GM23338 (cell line): Measurements from ENCODE around the gene RPL28. TPM values are rescaled to one million over a fixed set of nuclear protein-coding genes. Genes with fewer than 3 reads are reported as not detected.

Experiments used
- ATAC-seq: fragments of 200-7000 bp; cut with Tn5 transposase; 3 replicates; pipeline ENCODE4 v1.9.1; 2020
- DNase-seq: peaks from one replicate; pipeline ENCODE4 v3.0.0-alpha.2; 2015; ENCODE audit warnings: low spot score
- H2AFZ ChIP-seq: fragments of 200-600 bp; sonication (generic); 2 replicates; pipeline ENCODE4 v1.8.0; 2016; ENCODE audit warnings: antibody characterized with exemption, mild to moderate bottlenecking, moderate library complexity
- H3F3A ChIP-seq: fragments of 200-600 bp; sonication (generic); replicated peaks from 2 replicates; pipeline ENCODE4 v1.8.0; 2017; ENCODE audit warnings: antibody characterized with exemption, mixed run types, low read depth
- H3K27ac ChIP-seq: fragments of 200-600 bp; sonication (generic); 2 replicates; pipeline ENCODE4 v1.6.1; 2016; ENCODE audit warnings: low read depth
- H3K27me3 ChIP-seq: fragments of 200-600 bp; sonication (generic); 2 replicates; pipeline ENCODE4 v1.8.0; 2016; ENCODE audit warnings: mild to moderate bottlenecking, mixed run types, moderate library complexity; ENCODE audit not compliant: insufficient read depth
- H3K36me3 ChIP-seq: fragments of 200-600 bp; sonication (generic); 2 replicates; pipeline ENCODE4 v1.8.0; 2016; ENCODE audit warnings: mild to moderate bottlenecking; ENCODE audit not compliant: insufficient read depth
- H3K4me1 ChIP-seq: fragments of 200-600 bp; sonication (generic); 2 replicates; pipeline ENCODE4 v1.8.0; 2016; ENCODE audit warnings: mild to moderate bottlenecking, moderate library complexity; ENCODE audit not compliant: insufficient read depth
- H3K4me2 ChIP-seq: fragments of 200-600 bp; sonication (generic); 2 replicates; pipeline ENCODE4 v1.7.1; 2017; ENCODE audit warnings: mixed run types
- H3K4me3 ChIP-seq: fragments of 200-600 bp; sonication (generic); 2 replicates; pipeline ENCODE4 v1.6.1; 2016; ENCODE audit warnings: mixed run types
- H3K79me2 ChIP-seq: fragments of 200-600 bp; sonication (generic); replicated peaks from 2 replicates; pipeline ENCODE4 v1.8.0; 2017; ENCODE audit warnings: mild to moderate bottlenecking; ENCODE audit not compliant: insufficient read depth
- H3K9me2 ChIP-seq: fragments of 200-600 bp; sonication (generic); 2 replicates; pipeline ENCODE4 v1.8.0; 2017; ENCODE audit not compliant: insufficient read depth
- H4K20me1 ChIP-seq: fragments of 200-600 bp; sonication (generic); replicated peaks from 2 replicates; pipeline ENCODE4 v1.8.0; 2017; ENCODE audit warnings: mild to moderate bottlenecking; ENCODE audit not compliant: insufficient read depth
- H3K27ac Mint-ChIP-seq: 2 replicates; pipeline ENCODE4 v1.8.0; 2020; ENCODE audit warnings: inconsistent platforms, mild to moderate bottlenecking, moderate library complexity, mixed read lengths
- H3K27me3 Mint-ChIP-seq: 3 replicates; pipeline ENCODE4 v1.8.0; 2022; ENCODE audit warnings: low read depth, mild to moderate bottlenecking, moderate library complexity, mixed read lengths, inconsistent platforms; ENCODE audit not compliant: insufficient read depth, poor library complexity
- H3K36me3 Mint-ChIP-seq: 3 replicates; pipeline ENCODE4 v1.8.0; 2021; ENCODE audit warnings: low read depth, mild to moderate bottlenecking, inconsistent platforms, moderate library complexity, mixed read lengths
- H3K4me1 Mint-ChIP-seq: 3 replicates; pipeline ENCODE4 v1.8.0; 2020; ENCODE audit warnings: mild to moderate bottlenecking, inconsistent platforms, mixed read lengths
- H3K4me3 Mint-ChIP-seq: 3 replicates; pipeline ENCODE4 v1.8.0; 2021; ENCODE audit warnings: moderate library complexity, mild to moderate bottlenecking, inconsistent platforms, mixed read lengths
- H3K9me3 Mint-ChIP-seq: 3 replicates; pipeline ENCODE4 v1.8.0; 2020; ENCODE audit warnings: moderate library complexity, mild to moderate bottlenecking, inconsistent platforms, mixed read lengths
- EZH2 ChIP-seq: fragments of 200-600 bp; sonication (generic); IDR thresholded peaks from one replicate; pipeline ENCODE4 v1.8.0; 2017; ENCODE audit warnings: antibody characterized with exemption, mild to moderate bottlenecking, low read depth; ENCODE audit not compliant: unreplicated experiment
- NANOG ChIP-seq: IDR thresholded peaks from 2 replicates; pipeline ENCODE4 v1.6.1; 2016; ENCODE audit warnings: antibody characterized with exemption, borderline replicate concordance
- POLR2AphosphoS5 ChIP-seq: IDR thresholded peaks from 2 replicates; pipeline ENCODE4 v1.6.1; 2016; ENCODE audit warnings: antibody characterized with exemption, low read depth
- STAT1 ChIP-seq: IDR thresholded peaks from one replicate; pipeline ENCODE4 v1.6.1; 2016; ENCODE audit warnings: antibody characterized with exemption; ENCODE audit not compliant: unreplicated experiment
- ZNF331 ChIP-seq: fragments of 250-450 bp; sonication (Bioruptor Pico); IDR thresholded peaks from 2 replicates; pipeline ENCODE4 v1.5.0; 2020; ENCODE audit warnings: low read depth, mild to moderate bottlenecking, moderate library complexity
- polyA plus RNA-seq: library from polyadenylated mRNA; unstranded; fragments of >200 nt; fragmentation: Nextera tagmentation; extraction: Ambion mirVana; gene quantifications from 2 replicates; pipeline ENCODE4 v1.2.1, GENCODE V29; 2016
- total RNA-seq: library from RNA; depleted of rRNA; stranded (reverse); fragments of >200 nt; shearing (Covaris generic); gene quantifications from 2 replicates; pipeline ENCODE4 v1.2.3, GENCODE V29; 2014
- TF ChIP-seq, protein P1 (sequence below): fragments of 250-450 bp; sonication (Bioruptor Pico); IDR thresholded peaks from 2 replicates; pipeline ENCODE4 v1.5.0; 2020; ENCODE audit warnings: mild to moderate bottlenecking, moderate library complexity
- TF ChIP-seq, protein P2 (sequence below), 2 experiments: fragments of 200-600 bp in 1 of 2; sonication (generic) in 1 of 2; conservative IDR thresholded peaks; 2 replicates each; pipeline versions ENCODE4 v1.5.1 to v1.6.1; 2016 to 2017; ENCODE audit warnings: antibody characterized with exemption in 2 of 2, low read depth in 2 of 2, mild to moderate bottlenecking in 2 of 2, moderate library complexity in 1 of 2

The RPL28 gene
- total and polyA plus RNA-seq, 2 experiments from 2014 or later: 737 to 1,528 TPM

DNA sequence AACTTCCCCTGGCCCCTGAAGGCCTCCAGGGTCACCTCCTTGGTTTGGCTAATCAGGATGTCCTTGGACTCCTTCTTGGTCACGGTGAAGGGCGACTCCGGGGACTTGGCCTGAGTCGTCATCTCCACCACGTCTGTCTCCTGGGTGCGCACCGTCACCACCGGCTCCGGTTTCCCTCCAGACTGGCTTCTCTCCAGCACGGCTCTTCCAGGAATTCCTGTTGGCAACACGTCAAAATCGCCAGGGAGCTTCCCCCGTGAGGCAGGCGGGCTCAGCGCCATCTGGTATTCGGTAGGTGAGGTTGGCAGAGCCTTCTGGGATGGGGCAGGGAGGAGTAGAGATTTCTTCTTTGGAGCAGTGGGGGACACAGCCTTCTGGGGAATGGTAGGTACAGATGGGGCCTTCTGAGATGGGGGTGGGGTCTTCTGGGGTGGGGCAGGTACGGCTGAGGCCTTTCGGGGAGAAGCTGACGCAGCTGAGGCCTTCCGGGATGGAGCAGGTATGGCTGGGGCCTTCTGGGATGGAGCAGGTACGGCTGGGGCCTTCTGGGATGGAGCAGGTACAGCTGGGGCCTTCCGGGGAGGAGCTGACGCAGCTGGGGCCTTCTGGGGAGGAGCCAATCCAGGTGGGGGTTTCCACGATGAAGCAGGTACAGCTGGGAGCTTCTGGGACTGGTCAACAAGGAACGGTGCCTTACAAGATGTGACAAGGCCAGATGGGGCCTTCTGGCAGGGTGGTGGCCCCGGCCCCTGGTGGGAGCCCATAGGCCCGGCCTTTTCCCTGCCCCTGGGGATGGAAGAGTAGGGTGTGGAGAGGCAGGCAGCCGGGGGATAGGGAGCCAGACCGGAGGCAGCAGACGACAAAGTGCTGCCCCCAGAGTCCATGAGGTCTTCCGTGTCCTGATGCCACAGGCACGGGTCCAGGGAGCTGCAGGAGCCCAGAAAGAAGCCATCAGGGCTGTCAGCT lies 26.5 kb upstream of the RPL28 start (continued):
- TF ChIP-seq, protein P1, sequence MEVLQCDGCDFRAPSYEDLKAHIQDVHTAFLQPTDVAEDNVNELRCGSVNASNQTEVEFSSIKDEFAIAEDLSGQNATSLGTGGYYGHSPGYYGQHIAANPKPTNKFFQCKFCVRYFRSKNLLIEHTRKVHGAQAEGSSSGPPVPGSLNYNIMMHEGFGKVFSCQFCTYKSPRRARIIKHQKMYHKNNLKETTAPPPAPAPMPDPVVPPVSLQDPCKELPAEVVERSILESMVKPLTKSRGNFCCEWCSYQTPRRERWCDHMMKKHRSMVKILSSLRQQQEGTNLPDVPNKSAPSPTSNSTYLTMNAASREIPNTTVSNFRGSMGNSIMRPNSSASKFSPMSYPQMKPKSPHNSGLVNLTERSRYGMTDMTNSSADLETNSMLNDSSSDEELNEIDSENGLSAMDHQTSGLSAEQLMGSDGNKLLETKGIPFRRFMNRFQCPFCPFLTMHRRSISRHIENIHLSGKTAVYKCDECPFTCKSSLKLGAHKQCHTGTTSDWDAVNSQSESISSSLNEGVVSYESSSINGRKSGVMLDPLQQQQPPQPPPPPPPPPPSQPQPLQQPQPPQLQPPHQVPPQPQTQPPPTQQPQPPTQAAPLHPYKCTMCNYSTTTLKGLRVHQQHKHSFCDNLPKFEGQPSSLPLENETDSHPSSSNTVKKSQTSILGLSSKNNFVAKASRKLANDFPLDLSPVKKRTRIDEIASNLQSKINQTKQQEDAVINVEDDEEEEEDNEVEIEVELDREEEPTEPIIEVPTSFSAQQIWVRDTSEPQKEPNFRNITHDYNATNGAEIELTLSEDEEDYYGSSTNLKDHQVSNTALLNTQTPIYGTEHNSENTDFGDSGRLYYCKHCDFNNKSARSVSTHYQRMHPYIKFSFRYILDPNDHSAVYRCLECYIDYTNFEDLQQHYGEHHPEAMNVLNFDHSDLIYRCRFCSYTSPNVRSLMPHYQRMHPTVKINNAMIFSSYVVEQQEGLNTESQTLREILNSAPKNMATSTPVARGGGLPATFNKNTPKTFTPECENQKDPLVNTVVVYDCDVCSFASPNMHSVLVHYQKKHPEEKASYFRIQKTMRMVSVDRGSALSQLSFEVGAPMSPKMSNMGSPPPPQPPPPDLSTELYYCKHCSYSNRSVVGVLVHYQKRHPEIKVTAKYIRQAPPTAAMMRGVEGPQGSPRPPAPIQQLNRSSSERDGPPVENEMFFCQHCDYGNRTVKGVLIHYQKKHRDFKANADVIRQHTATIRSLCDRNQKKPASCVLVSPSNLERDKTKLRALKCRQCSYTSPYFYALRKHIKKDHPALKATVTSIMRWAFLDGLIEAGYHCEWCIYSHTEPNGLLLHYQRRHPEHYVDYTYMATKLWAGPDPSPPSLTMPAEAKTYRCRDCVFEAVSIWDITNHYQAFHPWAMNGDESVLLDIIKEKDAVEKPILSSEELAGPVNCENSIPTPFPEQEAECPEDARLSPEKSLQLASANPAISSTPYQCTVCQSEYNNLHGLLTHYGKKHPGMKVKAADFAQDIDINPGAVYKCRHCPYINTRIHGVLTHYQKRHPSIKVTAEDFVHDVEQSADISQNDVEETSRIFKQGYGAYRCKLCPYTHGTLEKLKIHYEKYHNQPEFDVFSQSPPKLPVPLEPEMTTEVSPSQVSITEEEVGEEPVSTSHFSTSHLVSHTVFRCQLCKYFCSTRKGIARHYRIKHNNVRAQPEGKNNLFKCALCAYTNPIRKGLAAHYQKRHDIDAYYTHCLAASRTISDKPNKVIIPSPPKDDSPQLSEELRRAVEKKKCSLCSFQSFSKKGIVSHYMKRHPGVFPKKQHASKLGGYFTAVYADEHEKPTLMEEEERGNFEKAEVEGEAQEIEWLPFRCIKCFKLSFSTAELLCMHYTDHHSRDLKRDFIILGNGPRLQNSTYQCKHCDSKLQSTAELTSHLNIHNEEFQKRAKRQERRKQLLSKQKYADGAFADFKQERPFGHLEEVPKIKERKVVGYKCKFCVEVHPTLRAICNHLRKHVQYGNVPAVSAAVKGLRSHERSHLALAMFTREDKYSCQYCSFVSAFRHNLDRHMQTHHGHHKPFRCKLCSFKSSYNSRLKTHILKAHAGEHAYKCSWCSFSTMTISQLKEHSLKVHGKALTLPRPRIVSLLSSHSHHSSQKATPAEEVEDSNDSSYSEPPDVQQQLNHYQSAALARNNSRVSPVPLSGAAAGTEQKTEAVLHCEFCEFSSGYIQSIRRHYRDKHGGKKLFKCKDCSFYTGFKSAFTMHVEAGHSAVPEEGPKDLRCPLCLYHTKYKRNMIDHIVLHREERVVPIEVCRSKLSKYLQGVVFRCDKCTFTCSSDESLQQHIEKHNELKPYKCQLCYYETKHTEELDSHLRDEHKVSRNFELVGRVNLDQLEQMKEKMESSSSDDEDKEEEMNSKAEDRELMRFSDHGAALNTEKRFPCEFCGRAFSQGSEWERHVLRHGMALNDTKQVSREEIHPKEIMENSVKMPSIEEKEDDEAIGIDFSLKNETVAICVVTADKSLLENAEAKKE (CRISPR knock-in tag): no peak
- TF ChIP-seq ZNF331 (CRISPR knock-in tag) (no peak), EZH2 (no peak), POLR2AphosphoS5 (no peak)
- TF ChIP-seq, protein P2, sequence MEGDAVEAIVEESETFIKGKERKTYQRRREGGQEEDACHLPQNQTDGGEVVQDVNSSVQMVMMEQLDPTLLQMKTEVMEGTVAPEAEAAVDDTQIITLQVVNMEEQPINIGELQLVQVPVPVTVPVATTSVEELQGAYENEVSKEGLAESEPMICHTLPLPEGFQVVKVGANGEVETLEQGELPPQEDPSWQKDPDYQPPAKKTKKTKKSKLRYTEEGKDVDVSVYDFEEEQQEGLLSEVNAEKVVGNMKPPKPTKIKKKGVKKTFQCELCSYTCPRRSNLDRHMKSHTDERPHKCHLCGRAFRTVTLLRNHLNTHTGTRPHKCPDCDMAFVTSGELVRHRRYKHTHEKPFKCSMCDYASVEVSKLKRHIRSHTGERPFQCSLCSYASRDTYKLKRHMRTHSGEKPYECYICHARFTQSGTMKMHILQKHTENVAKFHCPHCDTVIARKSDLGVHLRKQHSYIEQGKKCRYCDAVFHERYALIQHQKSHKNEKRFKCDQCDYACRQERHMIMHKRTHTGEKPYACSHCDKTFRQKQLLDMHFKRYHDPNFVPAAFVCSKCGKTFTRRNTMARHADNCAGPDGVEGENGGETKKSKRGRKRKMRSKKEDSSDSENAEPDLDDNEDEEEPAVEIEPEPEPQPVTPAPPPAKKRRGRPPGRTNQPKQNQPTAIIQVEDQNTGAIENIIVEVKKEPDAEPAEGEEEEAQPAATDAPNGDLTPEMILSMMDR (conservative IDR thresholded peaks at IDR 0.05; ENCODE audit: low read depth in 2 of 2): no peak

DNA sequence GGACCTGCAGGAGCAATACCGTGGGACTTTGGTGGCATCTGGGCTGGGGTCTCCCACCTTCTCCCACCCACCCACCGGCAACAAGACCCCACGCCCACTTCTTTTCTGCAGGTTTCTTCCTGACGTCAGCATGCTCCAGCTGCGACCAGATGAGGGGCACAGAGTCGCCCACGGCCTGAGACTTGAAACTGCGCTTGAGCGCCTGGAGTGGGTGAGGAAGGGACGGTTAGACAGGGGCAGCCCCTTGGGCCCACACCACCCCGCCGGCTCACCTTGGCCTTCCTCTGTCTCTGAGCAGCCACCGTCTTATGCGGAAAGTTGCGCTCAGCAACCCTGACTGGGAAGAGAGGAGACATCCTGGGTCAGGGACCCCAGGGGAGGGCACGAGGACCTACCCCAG lies 24.8 kb upstream of the RPL28 start:
- H3K27ac Mint-ChIP-seq: no peak overlapping the region
- Histone ChIP-seq H3K4me2 (no peak overlapping the region), H2AFZ (no peak overlapping the region), H3K9me2 (no peaks in the 10 kb centered on the region), H3F3A (peaks cover under 1% of the 10 kb centered on the region; the same call in 1 of the 2 replicates), H4K20me1 (no peaks in the 10 kb centered on the region), H3K27ac (no peak overlapping the region), H3K4me1 (no peaks in the 10 kb centered on the region), H3K79me2 (no peaks in the 10 kb centered on the region), H3K36me3 (no peaks in the 10 kb centered on the region), H3K4me3 (no peak overlapping the region), H3K27me3 (peaks cover 24% of the 10 kb centered on the region)
- no peaks in the 10 kb centered on the region for H3K9me3 Mint-ChIP-seq
- no peak overlapping the region for H3K4me3 Mint-ChIP-seq
- DNase-seq: no peak
- peaks cover 9% of the 10 kb centered on the region; the same call in 2 of the 3 replicates for H3K4me1 Mint-ChIP-seq
- peaks cover 32% of the 10 kb centered on the region for H3K27me3 Mint-ChIP-seq
- no peak for TF ChIP-seq EZH2
- TF ChIP-seq STAT1: no peak
- TF ChIP-seq NANOG: no peak
- no peak for TF ChIP-seq POLR2AphosphoS5
- H3K36me3 Mint-ChIP-seq: no peaks in the 10 kb centered on the region
- no peak for ATAC-seq
